ENCODE results near the gene ZFP1. TPM values are rescaled to one million over a fixed set of nuclear protein-coding genes. Genes with fewer than 3 reads are reported as not detected.

The ZFP1 gene
- total RNA-seq, 1 experiment from 2014 or later: 22.6 TPM

GRCh38 chr16:75206749-75207451 is 58.6 kb downstream of the ZFP1 start, which contains the start of gene CTRB2:
CTRB2 (minus strand) TSS chr16:75207161; CDS start chr16:75207141, 20 bp downstream.
- no peak for DNase-seq (ENCODE audit: low spot score)
- H3K27ac ChIP-seq (ENCODE audit: low read depth, low read length, poor library complexity, severe bottlenecking): no peak within 1 kb of the TSS
- intact Hi-C loops (cut with micrococcal nuclease; ENCODE audit: unreplicated experiment): loop anchor here (2.0 kb wide), 1 partner anchor 18 kb away; no protein-coding TSS in a partner anchor
- ChIA-PET POLR2A (ENCODE audit: low non-redundant PET) (no interaction called here), CTCF (no interaction called here)
- no TSS peak for BruUV-seq (replicated peaks)
- no peak for TF ChIP-seq CTCF (conservative IDR thresholded peaks at IDR 0.05; ENCODE audit: low read depth, low read length)
- no peak for TF ChIP-seq EZH2 (IDR thresholded peaks at IDR 0.05; ENCODE audit: borderline replicate concordance, low read depth, low read length, poor library complexity, severe bottlenecking)
- H3K36me3 ChIP-seq (ENCODE audit: insufficient read depth, low read length, poor library complexity, severe bottlenecking): no peaks in the 10 kb centered on the region
- H3K4me1 ChIP-seq (ENCODE audit: insufficient read depth, low read length, poor library complexity, severe bottlenecking): no peaks in the 10 kb centered on the region
- no peak within 1 kb of the TSS for H3K4me3 ChIP-seq (ENCODE audit: low read depth, low read length, poor library complexity, severe bottlenecking)
- no peaks in the 10 kb centered on the region for H3K9me3 ChIP-seq (ENCODE audit: low read depth, low read length, poor library complexity, severe bottlenecking)
- no peaks in the 10 kb centered on the region for H3K27me3 ChIP-seq (replicated peaks; ENCODE audit: insufficient read depth, low read depth, low read length, poor library complexity)

GRCh38 chr16:75207831-75208230 is 59.5 kb downstream of the ZFP1 start:
- Histone ChIP-seq H3K27me3 (replicated peaks; ENCODE audit: insufficient read depth, low read depth, low read length, poor library complexity) (no peaks in the 10 kb centered on the region), H3K4me3 (ENCODE audit: low read depth, low read length, poor library complexity, severe bottlenecking) (no peak overlapping the region), H3K4me1 (ENCODE audit: insufficient read depth, low read length, poor library complexity, severe bottlenecking) (no peaks in the 10 kb centered on the region), H3K9me3 (ENCODE audit: low read depth, low read length, poor library complexity, severe bottlenecking) (no peaks in the 10 kb centered on the region), H3K36me3 (ENCODE audit: insufficient read depth, low read length, poor library complexity, severe bottlenecking) (no peaks in the 10 kb centered on the region), H3K27ac (ENCODE audit: low read depth, low read length, poor library complexity, severe bottlenecking) (no peak overlapping the region)
- DNase-seq (ENCODE audit: low spot score): no peak
- POLR2A ChIA-PET (ENCODE audit: low non-redundant PET): no interaction called here
- no TSS peak for BruUV-seq (replicated peaks)
- TF ChIP-seq EZH2 (IDR thresholded peaks at IDR 0.05; ENCODE audit: borderline replicate concordance, low read depth, low read length, poor library complexity, severe bottlenecking) (no peak), CTCF (conservative IDR thresholded peaks at IDR 0.05; ENCODE audit: low read depth, low read length) (no peak)
- intact Hi-C loops (cut with micrococcal nuclease; ENCODE audit: unreplicated experiment): loop anchor here (2.0 kb wide), 1 partner anchor 17 kb away; no protein-coding TSS in a partner anchor
- CTCF ChIA-PET: no interaction called here

GRCh38 chr16:75208242-75208825 is 60.0 kb downstream of the ZFP1 start:
- no peaks in the 10 kb centered on the region for H3K27me3 ChIP-seq (replicated peaks; ENCODE audit: insufficient read depth, low read depth, low read length, poor library complexity)
- BruUV-seq (replicated peaks): no TSS peak
- no peak for DNase-seq (ENCODE audit: low spot score)
- H3K4me3 ChIP-seq (ENCODE audit: low read depth, low read length, poor library complexity, severe bottlenecking): no peak overlapping the region
- ChIA-PET CTCF (no interaction called here), POLR2A (ENCODE audit: low non-redundant PET) (no interaction called here)
- TF ChIP-seq CTCF (conservative IDR thresholded peaks at IDR 0.05; ENCODE audit: low read depth, low read length) (no peak), EZH2 (IDR thresholded peaks at IDR 0.05; ENCODE audit: borderline replicate concordance, low read depth, low read length, poor library complexity, severe bottlenecking) (no peak)
- H3K27ac ChIP-seq (ENCODE audit: low read depth, low read length, poor library complexity, severe bottlenecking): no peak overlapping the region
- H3K4me1 ChIP-seq (ENCODE audit: insufficient read depth, low read length, poor library complexity, severe bottlenecking): no peaks in the 10 kb centered on the region
- intact Hi-C loops (cut with micrococcal nuclease; ENCODE audit: unreplicated experiment): no loop called here
- H3K36me3 ChIP-seq (ENCODE audit: insufficient read depth, low read length, poor library complexity, severe bottlenecking): no peaks in the 10 kb centered on the region
- H3K9me3 ChIP-seq (ENCODE audit: low read depth, low read length, poor library complexity, severe bottlenecking): no peaks in the 10 kb centered on the region

Measured in A673 (cell line).